SK-N-MC (cell line): Measurements from ENCODE around the gene METRNL.

Experiments
- DNase-seq: peaks from one replicate; pipeline ENCODE4 v3.0.0-alpha.2; 2011; ENCODE audit warnings: low read depth, low spot score
- H3K27ac ChIP-seq: fragments of 200-600 bp; sonication (generic); 2 replicates; pipeline ENCODE4 v1.5.1; 2016; ENCODE audit warnings: mixed run types
- H3K36me3 ChIP-seq: fragments of 200-600 bp; sonication (generic); 2 replicates; pipeline ENCODE4 v1.6.1; 2017; ENCODE audit warnings: antibody characterized with exemption, low read length, mixed read lengths; ENCODE audit not compliant: insufficient read depth
- H3K4me3 ChIP-seq: fragments of 200-600 bp; sonication (generic); 2 replicates; pipeline ENCODE4 v1.5.1; 2016
- H3K9ac ChIP-seq: fragments of 200-600 bp; sonication (generic); 2 replicates; pipeline ENCODE4 v1.8.0; 2017; ENCODE audit warnings: mixed run types, mixed read lengths; ENCODE audit not compliant: insufficient read length
- H3K9me3 ChIP-seq: fragments of 200-600 bp; sonication (generic); 2 replicates; pipeline ENCODE4 v1.6.1; 2017; ENCODE audit warnings: low read depth, mild to moderate bottlenecking, antibody characterized with exemption, low read length, moderate library complexity, mixed read lengths
- EZH2 ChIP-seq: fragments of 200-600 bp; sonication (generic); IDR thresholded peaks from one replicate; pipeline ENCODE4 v1.6.1; 2017; ENCODE audit warnings: antibody characterized with exemption
- FOXP2 ChIP-seq: optimal IDR thresholded peaks from 2 replicates; pipeline ENCODE3; 2011; ENCODE audit warnings: mild to moderate bottlenecking, moderate library complexity; ENCODE audit not compliant: insufficient read depth; ENCODE audit errors: extremely low read length, control extremely low read depth
- POLR2AphosphoS5 ChIP-seq: IDR thresholded peaks from 2 replicates; pipeline ENCODE4 v1.6.1; 2012; ENCODE audit warnings: mild to moderate bottlenecking, low read depth, low read length, borderline replicate concordance

Gene METRNL

DNA sequence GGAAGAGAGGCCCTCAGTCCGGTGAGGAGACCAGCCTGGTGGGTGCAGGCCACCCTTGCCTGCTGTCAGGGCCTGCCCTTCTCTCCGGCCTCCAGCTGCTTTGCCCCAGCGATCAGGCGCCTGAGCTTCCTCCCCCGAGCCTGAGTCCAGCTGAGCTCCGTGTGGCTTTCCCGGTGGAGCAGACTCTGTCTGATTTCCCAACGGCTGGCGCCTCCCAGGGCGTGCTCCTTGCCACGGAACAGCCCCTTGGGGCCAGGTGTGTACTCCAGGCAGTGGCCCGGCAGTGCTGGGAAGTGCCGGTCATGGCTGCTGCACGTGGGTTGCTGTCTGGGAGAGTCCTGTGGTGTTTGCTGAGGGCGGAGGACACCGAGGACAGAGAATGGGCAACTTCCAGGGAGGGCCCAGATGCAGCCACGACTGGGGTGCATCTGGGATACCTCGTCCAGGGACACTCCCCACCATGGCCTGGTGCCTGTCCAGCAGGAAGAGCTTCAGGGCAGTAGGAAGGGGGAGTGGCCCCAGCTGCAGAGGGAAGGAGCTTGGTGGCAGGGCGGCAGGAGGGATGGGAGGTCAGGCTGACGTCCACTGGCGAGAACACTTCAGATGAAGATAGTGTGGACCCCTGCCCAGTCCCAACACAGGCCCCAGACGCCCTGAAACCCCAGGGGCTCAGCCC lies 22.5 kb downstream of the METRNL start:
- no peaks in the 10 kb centered on the region for H3K9me3 ChIP-seq
- H3K9ac ChIP-seq, result no peak overlapping the region
- TF ChIP-seq POLR2AphosphoS5 (no peak), FOXP2 (no peak), EZH2 (no peak)
- DNase-seq, result no peak
- H3K27ac ChIP-seq, result no peak overlapping the region
- no peak overlapping the region for H3K4me3 ChIP-seq
- H3K36me3 ChIP-seq, result no peaks in the 10 kb centered on the region

DNA sequence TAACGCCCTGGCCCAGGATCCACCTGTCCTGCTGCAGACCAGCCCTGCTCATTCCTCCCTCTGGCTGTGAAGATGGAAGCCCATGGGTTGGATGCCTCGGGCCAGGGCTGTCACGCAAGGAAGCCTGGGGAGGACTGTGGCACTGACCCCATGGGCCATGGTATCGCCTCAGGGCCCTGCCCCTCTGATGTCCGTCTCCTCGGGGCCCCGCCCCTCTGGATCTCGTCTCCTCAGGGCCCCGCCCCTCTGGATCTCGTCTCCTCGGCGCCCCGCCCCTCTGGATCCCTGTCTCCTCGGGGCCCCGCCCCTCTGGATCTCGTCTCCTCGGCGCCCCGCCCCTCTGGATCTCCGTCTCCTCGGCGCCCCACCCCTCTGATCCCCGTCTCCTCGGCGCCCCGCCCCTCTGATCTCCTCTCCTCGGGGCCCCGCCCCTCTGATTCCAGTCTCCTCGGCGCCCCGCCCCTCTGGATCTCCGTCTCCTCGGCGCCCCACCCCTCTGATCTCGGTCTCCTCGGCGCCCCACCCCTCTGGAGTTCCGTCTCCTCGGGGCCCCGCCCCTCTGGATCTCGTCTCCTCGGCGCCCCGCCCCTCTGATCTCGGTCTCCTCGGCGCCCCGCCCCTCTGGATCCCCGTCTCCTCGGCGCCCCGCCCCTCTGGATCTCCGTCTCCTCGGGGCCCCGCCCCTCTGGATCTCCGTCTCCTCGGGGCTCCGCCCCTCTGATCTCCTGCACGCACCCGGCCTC lies 24.0 kb downstream of the METRNL start:
- no peak for DNase-seq
- no peak overlapping the region for H3K4me3 ChIP-seq
- no peak overlapping the region for H3K27ac ChIP-seq
- H3K9ac ChIP-seq, result no peak overlapping the region
- no peaks in the 10 kb centered on the region for H3K9me3 ChIP-seq
- H3K36me3 ChIP-seq, result no peaks in the 10 kb centered on the region
- TF ChIP-seq POLR2AphosphoS5 (no peak), EZH2 (no peak), FOXP2 (no peak)

GRCh38 chr17:83103943-83104311 lies 24.5 kb downstream of the METRNL start:
- TF ChIP-seq EZH2 (no peak), POLR2AphosphoS5 (no peak), FOXP2 (no peak)
- H3K9ac ChIP-seq, result no peak overlapping the region
- no peak overlapping the region; the same call in 1 of the 2 replicates for H3K27ac ChIP-seq
- H3K4me3 ChIP-seq, result no peak overlapping the region
- DNase-seq, result no peak
- no peaks in the 10 kb centered on the region for H3K36me3 ChIP-seq
- H3K9me3 ChIP-seq, result no peaks in the 10 kb centered on the region

DNA sequence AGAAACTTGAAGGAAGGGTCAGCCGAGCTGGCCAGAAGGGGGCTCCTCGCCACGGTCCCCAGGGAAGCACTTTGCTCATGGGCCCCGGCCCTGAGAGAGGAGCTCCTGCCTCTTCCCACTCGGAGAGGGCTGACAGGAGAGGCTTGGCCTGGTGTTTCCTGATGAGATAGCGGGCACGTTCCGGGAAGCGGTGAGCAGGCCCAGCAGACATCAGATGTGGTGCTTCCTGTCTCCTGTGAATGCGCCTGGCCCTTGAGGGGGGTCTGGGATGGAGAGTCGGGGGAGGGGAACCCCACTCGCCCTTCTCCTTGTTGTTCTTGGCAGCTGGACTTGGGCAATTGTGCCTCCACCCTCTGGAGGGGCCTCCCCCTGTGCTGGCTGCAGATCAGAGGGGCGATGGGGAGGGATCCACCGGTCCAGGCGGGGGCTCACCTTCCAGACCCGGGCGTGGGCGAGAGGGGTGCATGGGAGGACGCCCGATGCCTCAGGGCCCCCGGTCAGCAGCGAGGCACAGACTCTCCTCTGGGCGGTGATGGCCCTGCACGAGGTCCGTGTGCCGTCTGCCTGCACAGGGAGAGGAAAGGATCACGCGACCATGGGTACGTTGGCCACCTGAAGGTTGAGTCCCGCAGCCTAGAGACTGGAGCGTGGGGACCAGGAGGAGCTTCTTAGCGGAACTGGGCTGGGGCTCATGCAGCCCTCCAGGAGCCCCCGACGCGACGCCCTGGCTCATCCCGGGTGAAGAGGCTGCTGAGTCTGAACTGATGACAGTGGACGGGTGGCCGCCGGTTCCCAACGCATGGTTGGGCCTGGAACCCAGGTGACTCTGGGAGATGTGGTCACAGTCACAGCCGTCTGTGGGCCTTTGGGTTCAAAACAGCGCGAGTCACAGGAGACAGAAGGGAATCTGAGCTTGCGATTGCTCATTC lies 25.4 kb downstream of the METRNL start:
- Histone ChIP-seq H3K4me3 (no peak overlapping the region), H3K9ac (no peak overlapping the region), H3K27ac (no peak overlapping the region; the same call in 1 of the 2 replicates), H3K36me3 (no peaks in the 10 kb centered on the region), H3K9me3 (no peaks in the 10 kb centered on the region)
- no peak for TF ChIP-seq EZH2
- TF ChIP-seq POLR2AphosphoS5, result no peak
- TF ChIP-seq FOXP2, result no peak
- no peak for DNase-seq

- H3K36me3 ChIP-seq, result no peaks in the 10 kb centered on the region
- TF ChIP-seq EZH2, result no peak
- TF ChIP-seq POLR2AphosphoS5, result no peak
- TF ChIP-seq FOXP2, result no peak
- no peak for DNase-seq
Observed at GRCh38 chr17:83105512-83105911, 26.1 kb downstream of the METRNL start.

GRCh38 chr17:83106056-83106588 lies 26.7 kb downstream of the METRNL start:
- Histone ChIP-seq H3K36me3 (no peaks in the 10 kb centered on the region), H3K9me3 (no peaks in the 10 kb centered on the region), H3K27ac (peak overlapping the region; percentile 76), H3K4me3 (no peak overlapping the region), H3K9ac (no peak overlapping the region)
- no peak for DNase-seq
- TF ChIP-seq FOXP2 (no peak), POLR2AphosphoS5 (no peak), EZH2 (no peak)

More at GRCh38 chr17:83105512-83105911, 26.1 kb downstream of the METRNL start:
- 0 out of 2 replicates have a peak overlapping the region, but pooled peaks have one; percentile 48 for H3K27ac ChIP-seq
- H3K4me3 ChIP-seq, result no peak overlapping the region
- H3K9me3 ChIP-seq, result no peaks in the 10 kb centered on the region
- no peak overlapping the region for H3K9ac ChIP-seq

GRCh38 chr17:83106913-83107655 lies 27.7 kb downstream of the METRNL start:
- H3K36me3 ChIP-seq, result no peaks in the 10 kb centered on the region
- H3K9me3 ChIP-seq, result no peaks in the 10 kb centered on the region
- no peak for TF ChIP-seq FOXP2
- H3K27ac ChIP-seq, result peak overlapping the region; percentile 76
- H3K9ac ChIP-seq, result no peak overlapping the region
- DNase-seq, result no peak
- H3K4me3 ChIP-seq, result no peak overlapping the region
